Measurements from ENCODE around the gene SERPINA5. TPM values are rescaled to one million over a fixed set of nuclear protein-coding genes. Genes with fewer than 3 reads are reported as not detected.

The SERPINA5 gene
- total and polyA plus RNA-seq, 10 of the 15 experiments (the other 5 are each of a cell fraction or from before 2014, with no cell fraction given): 0.90 TPM; not detected in 9

GRCh38 chr14:94630396-94630795, 49.2 kb downstream of the SERPINA5 start:
- Histone ChIP-seq H2AFZ (ENCODE audit: control insufficient read depth, low read depth, low read length) (no peak overlapping the region), H3K27me3 (replicated peaks in 1 of 2; ENCODE audit: control insufficient read depth in 2 of 2, insufficient read depth in 2 of 2, low read length in 1 of 2) (no peaks in the 10 kb centered on the region), H3K4me3 (no peak overlapping the region), H3K79me2 (ENCODE audit: control insufficient read depth, insufficient read depth, low read length) (no peaks in the 10 kb centered on the region), H3K27ac (ENCODE audit: control insufficient read depth, insufficient read depth) (no peak overlapping the region), H4K20me1 (ENCODE audit: control insufficient read depth, insufficient read depth) (no peaks in the 10 kb centered on the region), H3K4me2 (ENCODE audit: control insufficient read depth, insufficient read depth) (no peak overlapping the region), H3K9me3 (replicated peaks; ENCODE audit: control insufficient read depth, insufficient read depth, low read length) (no peaks in the 10 kb centered on the region), H3K36me3 (ENCODE audit: control insufficient read depth in 2 of 2, insufficient read depth in 2 of 2, low read length in 1 of 2) (no peaks in the 10 kb centered on the region), H3K4me1 (ENCODE audit: control insufficient read depth, insufficient read depth, low read length) (no peaks in the 10 kb centered on the region), H3K9ac (ENCODE audit: control insufficient read depth, insufficient read depth, low read length) (no peak overlapping the region)
- ChIA-PET RAD21 (ENCODE audit: unreplicated experiment) (no interaction called here), POLR2A (no interaction called here), CTCF (interaction anchor here (1.1 kb wide), 1 partner anchor 13 kb away, joined by 3 read pairs; no protein-coding TSS in a partner anchor), SMC1A (ENCODE audit: uncharacterized antibody, unreplicated experiment) (no interaction called here)
- no TSS peak for BruUV-seq (replicated peaks)
- in situ Hi-C loops (cut with MboI) (no loop called here), intact Hi-C loops (cut with micrococcal nuclease; ENCODE audit: unreplicated experiment) (no loop called here)
- no peak for FAIRE-seq
- no peak for ATAC-seq
- no peak for DNase-seq (ENCODE audit: low read depth, low spot score)
- WGBS (ENCODE audit: insufficient coverage, insufficient replicate concordance, low lambda C conversion rate, missing lambda C conversion rate): 18% methylated on average over 4 of the region's 4 CpGs
- TF ChIP-seq, protein P1, sequence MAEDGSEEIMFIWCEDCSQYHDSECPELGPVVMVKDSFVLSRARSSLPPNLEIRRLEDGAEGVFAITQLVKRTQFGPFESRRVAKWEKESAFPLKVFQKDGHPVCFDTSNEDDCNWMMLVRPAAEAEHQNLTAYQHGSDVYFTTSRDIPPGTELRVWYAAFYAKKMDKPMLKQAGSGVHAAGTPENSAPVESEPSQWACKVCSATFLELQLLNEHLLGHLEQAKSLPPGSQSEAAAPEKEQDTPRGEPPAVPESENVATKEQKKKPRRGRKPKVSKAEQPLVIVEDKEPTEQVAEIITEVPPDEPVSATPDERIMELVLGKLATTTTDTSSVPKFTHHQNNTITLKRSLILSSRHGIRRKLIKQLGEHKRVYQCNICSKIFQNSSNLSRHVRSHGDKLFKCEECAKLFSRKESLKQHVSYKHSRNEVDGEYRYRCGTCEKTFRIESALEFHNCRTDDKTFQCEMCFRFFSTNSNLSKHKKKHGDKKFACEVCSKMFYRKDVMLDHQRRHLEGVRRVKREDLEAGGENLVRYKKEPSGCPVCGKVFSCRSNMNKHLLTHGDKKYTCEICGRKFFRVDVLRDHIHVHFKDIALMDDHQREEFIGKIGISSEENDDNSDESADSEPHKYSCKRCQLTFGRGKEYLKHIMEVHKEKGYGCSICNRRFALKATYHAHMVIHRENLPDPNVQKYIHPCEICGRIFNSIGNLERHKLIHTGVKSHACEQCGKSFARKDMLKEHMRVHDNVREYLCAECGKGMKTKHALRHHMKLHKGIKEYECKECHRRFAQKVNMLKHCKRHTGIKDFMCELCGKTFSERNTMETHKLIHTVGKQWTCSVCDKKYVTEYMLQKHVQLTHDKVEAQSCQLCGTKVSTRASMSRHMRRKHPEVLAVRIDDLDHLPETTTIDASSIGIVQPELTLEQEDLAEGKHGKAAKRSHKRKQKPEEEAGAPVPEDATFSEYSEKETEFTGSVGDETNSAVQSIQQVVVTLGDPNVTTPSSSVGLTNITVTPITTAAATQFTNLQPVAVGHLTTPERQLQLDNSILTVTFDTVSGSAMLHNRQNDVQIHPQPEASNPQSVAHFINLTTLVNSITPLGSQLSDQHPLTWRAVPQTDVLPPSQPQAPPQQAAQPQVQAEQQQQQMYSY (CRISPR knock-in tag; IDR thresholded peaks at IDR 0.05): no peak
- no peak for TF ChIP-seq RB1 (IDR thresholded peaks at IDR 0.05; ENCODE audit: borderline replicate concordance)
- TF ChIP-seq RUNX3 (IDR thresholded peaks at IDR 0.05; ENCODE audit: low read length): no peak
- no peak for TF ChIP-seq TCF3 (IDR thresholded peaks at IDR 0.05; ENCODE audit: borderline replicate concordance, insufficient read depth, low read depth, low read length)
- no peak for TF ChIP-seq NR2C1 (IDR thresholded peaks at IDR 0.05)
- no peak for TF ChIP-seq RELB (IDR thresholded peaks at IDR 0.05; ENCODE audit: low read depth)
- no peak for TF ChIP-seq SMARCA5 (IDR thresholded peaks at IDR 0.05)
- no peak for TF ChIP-seq BCL11A (IDR thresholded peaks at IDR 0.05; ENCODE audit: low read depth, low read length)
- TF ChIP-seq FOXK2 (IDR thresholded peaks at IDR 0.05): no peak
- no peak for TF ChIP-seq ZNF622 (IDR thresholded peaks at IDR 0.05)
- TF ChIP-seq NFYB (IDR thresholded peaks at IDR 0.05; ENCODE audit: insufficient read depth, low read depth, low read length): no peak
- no peak for TF ChIP-seq RELA (IDR thresholded peaks at IDR 0.05; ENCODE audit: borderline replicate concordance, partially characterized antibody)
- TF ChIP-seq FOS (IDR thresholded peaks at IDR 0.05; ENCODE audit: borderline replicate concordance, extremely low read depth, insufficient read length): no peak
- no peak for TF ChIP-seq ZNF592 (IDR thresholded peaks at IDR 0.05)
- no peak for TF ChIP-seq ZNF207 (IDR thresholded peaks at IDR 0.05; ENCODE audit: borderline replicate concordance)
- TF ChIP-seq ZNF274 (IDR thresholded peaks at IDR 0.05; ENCODE audit: insufficient read depth, insufficient read length): no peak
